ENCODE results near the gene MIR17HG.

Gene MIR17HG

GRCh38 chr13:91346850-91347201 lies 661 bp upstream of the MIR17HG start:
- peaks cover 29% of the 10 kb centered on the region for H3K79me2 ChIP-seq (ENCODE audit: low read length)
- no peaks in the 10 kb centered on the region for H3K27me3 ChIP-seq (replicated peaks; ENCODE audit: insufficient read depth, low read length)
- H3K9ac ChIP-seq (ENCODE audit: low read length): peak overlapping the region; percentile 56
- DNase-seq: peak; percentile 65
- peaks cover 13% of the 10 kb centered on the region; the same call in 1 of the 2 replicates for H3K4me1 ChIP-seq (ENCODE audit: low read length)
- peaks cover 11% of the 10 kb centered on the region for H3F3A ChIP-seq (ENCODE audit: insufficient read depth, low read length)
- TF ChIP-seq CTCF (IDR thresholded peaks at IDR 0.05; ENCODE audit: low read length) (no peak), EZH2 (optimal IDR thresholded peaks at IDR 0.05; ENCODE audit: low read depth, low read length) (no peak), EZH2phosphoT487 (IDR thresholded peaks at IDR 0.05; ENCODE audit: low read length) (no peak)
- H3K36me3 ChIP-seq (replicated peaks; ENCODE audit: insufficient read depth, low read length): peaks cover 4% of the 10 kb centered on the region; the same call in 1 of the 2 replicates
- peak overlapping the region; percentile 75; the same call in 1 of the 2 replicates for H2AFZ ChIP-seq (ENCODE audit: low read length)
- H3K9me3 ChIP-seq (replicated peaks; ENCODE audit: insufficient read depth, low read length): no peaks in the 10 kb centered on the region
- H3K9me2 ChIP-seq (replicated peaks; ENCODE audit: insufficient read depth, low read length): no peaks in the 10 kb centered on the region
- no peaks in the 10 kb centered on the region for H4K20me1 ChIP-seq (ENCODE audit: insufficient read depth, low read length)
- H3K4me3 ChIP-seq (ENCODE audit: low read length): peak overlapping the region; percentile 57
- peak overlapping the region; percentile 76 for H3K27ac ChIP-seq (ENCODE audit: low read length)
- H3K4me2 ChIP-seq (ENCODE audit: low read depth, low read length): peak overlapping the region; percentile 67

DNA sequence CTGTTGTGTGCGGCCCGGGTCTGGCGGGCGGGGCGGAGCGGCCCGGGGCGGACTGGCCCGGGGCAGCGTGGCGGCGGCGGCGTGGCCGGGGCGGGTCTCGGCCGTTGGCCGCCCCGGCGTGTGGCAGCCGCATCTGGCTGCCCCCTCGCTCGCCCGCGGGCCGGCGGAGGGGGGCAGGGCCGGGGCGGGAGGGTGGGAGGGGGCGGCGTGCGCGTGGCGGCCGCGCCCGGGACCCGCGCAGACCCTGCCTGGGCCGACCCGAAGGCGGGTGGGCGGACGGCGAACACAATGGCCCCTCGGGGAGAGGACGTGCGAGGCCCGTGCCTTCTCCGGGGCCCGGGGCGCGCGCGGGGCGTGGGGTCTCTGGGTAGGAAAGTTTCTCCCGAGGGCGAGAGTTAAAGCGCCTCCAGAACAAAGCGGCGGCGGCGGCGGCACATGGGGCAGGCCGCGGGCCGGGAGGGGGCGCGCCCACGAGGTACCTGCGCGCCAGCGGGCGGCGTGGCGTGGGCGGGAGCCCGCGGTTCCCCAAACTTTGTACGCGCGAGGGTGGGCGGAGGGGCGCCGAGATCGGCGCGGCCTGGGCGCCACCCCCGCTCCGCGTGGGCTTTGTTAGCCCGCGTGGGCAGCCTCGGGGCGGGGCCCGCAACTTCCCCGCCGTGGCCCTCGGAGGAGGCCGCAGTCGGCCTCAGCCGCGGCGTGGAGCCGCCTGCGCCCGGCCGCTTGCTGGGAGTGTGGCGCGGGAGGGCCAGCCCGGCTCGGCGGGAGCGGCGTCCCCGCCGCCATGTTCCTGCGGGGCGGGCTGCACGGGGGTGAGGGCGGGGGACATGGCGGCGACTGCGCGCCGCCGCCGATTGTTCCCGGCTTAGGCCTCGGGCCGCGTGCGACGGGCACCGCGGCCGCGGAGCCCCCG lies 764 bp downstream of the MIR17HG start:
- H3K36me3 ChIP-seq (replicated peaks; ENCODE audit: insufficient read depth, low read length): peaks cover 5% of the 10 kb centered on the region; the same call in 1 of the 2 replicates

GRCh38 chr13:91348906-91349435 lies 1.5 kb downstream of the MIR17HG start:
- H3K36me3 ChIP-seq (replicated peaks; ENCODE audit: insufficient read depth, low read length): peaks cover 5% of the 10 kb centered on the region; the same call in 1 of the 2 replicates
- peak overlapping the region; percentile 74 for H3K4me3 ChIP-seq (ENCODE audit: low read length)
- peaks cover 26% of the 10 kb centered on the region for H3F3A ChIP-seq (ENCODE audit: insufficient read depth, low read length)
- H3K9me3 ChIP-seq (replicated peaks; ENCODE audit: insufficient read depth, low read length): no peaks in the 10 kb centered on the region
- H3K27me3 ChIP-seq (replicated peaks; ENCODE audit: insufficient read depth, low read length): no peaks in the 10 kb centered on the region
- peak overlapping the region; percentile 69 for H3K9ac ChIP-seq (ENCODE audit: low read length)
- no peaks in the 10 kb centered on the region; the same call in 1 of the 2 replicates for H4K20me1 ChIP-seq (ENCODE audit: insufficient read depth, low read length)
- DNase-seq: peak; percentile 76
- peaks cover 36% of the 10 kb centered on the region for H3K79me2 ChIP-seq (ENCODE audit: low read length)
- no peak overlapping the region for H2AFZ ChIP-seq (ENCODE audit: low read length)
- H3K4me1 ChIP-seq (ENCODE audit: low read length): peaks cover 13% of the 10 kb centered on the region; the same call in 1 of the 2 replicates
- TF ChIP-seq CTCF (IDR thresholded peaks at IDR 0.05; ENCODE audit: low read length) (peak; percentile 54), EZH2phosphoT487 (IDR thresholded peaks at IDR 0.05; ENCODE audit: low read length) (no peak)
- H3K9me2 ChIP-seq (replicated peaks; ENCODE audit: insufficient read depth, low read length): no peaks in the 10 kb centered on the region
- no peak overlapping the region for H3K27ac ChIP-seq (ENCODE audit: low read length)
- peak overlapping the region; percentile 69 for H3K4me2 ChIP-seq (ENCODE audit: low read depth, low read length)

More for the DNA sequence above, 764 bp downstream of the MIR17HG start:
- Histone ChIP-seq H3K4me3 (ENCODE audit: low read length) (peak overlapping the region; percentile 50; the same call in 1 of the 2 replicates), H3K9me3 (replicated peaks; ENCODE audit: insufficient read depth, low read length) (no peaks in the 10 kb centered on the region), H3K27ac (ENCODE audit: low read length) (peak overlapping the region; percentile 61; the same call in 1 of the 2 replicates), H3K9me2 (replicated peaks; ENCODE audit: insufficient read depth, low read length) (no peaks in the 10 kb centered on the region), H3F3A (ENCODE audit: insufficient read depth, low read length) (peaks cover 19% of the 10 kb centered on the region), H4K20me1 (ENCODE audit: insufficient read depth, low read length) (no peaks in the 10 kb centered on the region; the same call in 1 of the 2 replicates), H3K79me2 (ENCODE audit: low read length) (peaks cover 36% of the 10 kb centered on the region), H3K9ac (ENCODE audit: low read length) (peak overlapping the region; percentile 66), H3K27me3 (replicated peaks; ENCODE audit: insufficient read depth, low read length) (no peaks in the 10 kb centered on the region), H2AFZ (ENCODE audit: low read length) (no peak overlapping the region), H3K4me1 (ENCODE audit: low read length) (peaks cover 13% of the 10 kb centered on the region; the same call in 1 of the 2 replicates), H3K4me2 (ENCODE audit: low read depth, low read length) (no peak overlapping the region)
- TF ChIP-seq EZH2phosphoT487 (IDR thresholded peaks at IDR 0.05; ENCODE audit: low read length) (no peak), CTCF (IDR thresholded peaks at IDR 0.05; ENCODE audit: low read length) (no peak), EZH2 (optimal IDR thresholded peaks at IDR 0.05; ENCODE audit: low read depth, low read length) (no peak)
- DNase-seq: peak; percentile 31
